Panc1 (cell line): ENCODE results near the gene FAM50B. TPM values are rescaled to one million over a fixed set of nuclear protein-coding genes. Genes with fewer than 3 reads are reported as not detected.

Experiments
- ATAC-seq: fragments of 200-7000 bp; cut with Tn5 transposase; 2 replicates; pipeline ENCODE4 v1.9.1; 2020; ENCODE audit warnings: mild to moderate bottlenecking, moderate library complexity
- BruUV-seq: library from RNA; stranded (reverse); fragments of 400-500 nt; replicated peaks from 2 replicates; lab custom pipeline; 2021; lab: Mats Ljungman, UMichigan
- CTCF ChIA-PET: fragments of 300-600 bp; sonication (Branson Sonifier 250); formaldehyde crosslinking; loops from one replicate; lab custom pipeline; 2022; ENCODE audit warnings: antibody characterized with exemption; lab: Charles Lee
- POLR2A ChIA-PET: fragments of 300-600 bp; sonication (Branson Sonifier 250); formaldehyde crosslinking; loops from one replicate; lab custom pipeline; 2022; ENCODE audit warnings: antibody characterized with exemption; lab: Charles Lee
- DNase-seq: peaks from one replicate; pipeline ENCODE4 v3.0.0-alpha.2; 2010; ENCODE audit warnings: low read depth, low spot score
- H3K27ac ChIP-seq: 2 replicates; pipeline ENCODE4 v1.5.1; 2011; ENCODE audit warnings: mild to moderate bottlenecking, low read length, inconsistent platforms
- H3K27me3 ChIP-seq: fragments of 200-500 bp; sonication (Bioruptor generic); 2 replicates; pipeline ENCODE4 v1.6.0; 2014; ENCODE audit warnings: low read length, inconsistent platforms; ENCODE audit not compliant: control insufficient read depth, insufficient read depth
- H3K36me3 ChIP-seq: fragments of 200-500 bp; sonication (Bioruptor generic); 2 replicates; pipeline ENCODE4 v1.5.1; 2014; ENCODE audit warnings: inconsistent platforms, mild to moderate bottlenecking, low read length, moderate library complexity; ENCODE audit not compliant: control insufficient read depth, insufficient read depth
- H3K4me1 ChIP-seq: 2 replicates; pipeline ENCODE4 v1.5.1; 2011; ENCODE audit warnings: inconsistent platforms, mild to moderate bottlenecking, low read length, moderate library complexity; ENCODE audit not compliant: control insufficient read depth, insufficient read depth
- H3K4me3 ChIP-seq, 2 experiments: 2 replicates each; pipeline ENCODE4 v1.5.1; 2011 to 2012; ENCODE audit warnings: low read depth in 2 of 2, low read length in 2 of 2, mild to moderate bottlenecking in 2 of 2, inconsistent platforms in 1 of 2, moderate library complexity in 1 of 2
- H3K9me3 ChIP-seq: fragments of 200-500 bp; sonication (Bioruptor generic); 2 replicates; pipeline ENCODE4 v1.5.1; 2014; ENCODE audit warnings: low read depth, mild to moderate bottlenecking, inconsistent platforms, low read length, moderate library complexity; ENCODE audit not compliant: control insufficient read depth, insufficient read depth
- POLR2AphosphoS5 ChIP-seq: IDR thresholded peaks from 2 replicates; pipeline ENCODE4 v1.6.1; 2012; ENCODE audit warnings: mild to moderate bottlenecking, low read depth, low read length, moderate library complexity
- REST ChIP-seq, 2 experiments: IDR thresholded peaks; 2 replicates each; pipeline ENCODE4 v1.6.1; 2011 to 2012; ENCODE audit warnings: low read depth in 2 of 2, control low read depth in 1 of 2, low read length in 1 of 2, mild to moderate bottlenecking in 1 of 2, moderate library complexity in 1 of 2; ENCODE audit not compliant: insufficient read depth in 1 of 2
- SIN3A ChIP-seq: IDR thresholded peaks from 2 replicates; pipeline ENCODE4 v1.6.1; 2012; ENCODE audit warnings: low read depth, mild to moderate bottlenecking, low read length, moderate library complexity, borderline replicate concordance; ENCODE audit not compliant: insufficient read depth
- TCF7L2 ChIP-seq: IDR thresholded peaks from 2 replicates; pipeline ENCODE4 v1.6.1; 2011; ENCODE audit warnings: mild to moderate bottlenecking, low read depth, low read length, inconsistent platforms
- in situ Hi-C: cut with HindIII; loops from 2 replicates; pipeline ENCODE4 v1.10.0; 2016; ENCODE audit warnings: low sequenced_read_pairs, low pct_unique_long_range_greater_than_20kb
- intact Hi-C: fragments of 100-400 bp; cut with micrococcal nuclease; formaldehyde crosslinking; loops from one replicate; pipeline ENCODE4 v1.10.0; 2022; ENCODE audit not compliant: unreplicated experiment
- total RNA-seq: library from RNA; stranded (reverse); gene quantifications from one replicate; pipeline ENCODE4 v1.2.1, GENCODE V29; 2021; ENCODE audit not compliant: unreplicated experiment
- TF ChIP-seq, protein P1 (sequence below): fragments of 450-650 bp; IDR thresholded peaks from 2 replicates; pipeline ENCODE4 v1.5.1; 2017; ENCODE audit warnings: mild to moderate bottlenecking

The FAM50B gene
- total RNA-seq, 1 experiment from 2014 or later = not detected

GRCh38 chr6:3869284-3869631 lies 20.1 kb downstream of the FAM50B start:
- DNase-seq (no peak), ATAC-seq (no peak)
- Histone ChIP-seq H3K27me3 (no peaks in the 10 kb centered on the region), H3K36me3 (no peaks in the 10 kb centered on the region), H3K27ac (no peak overlapping the region), H3K4me1 (no peaks in the 10 kb centered on the region), H3K4me3 (no peak overlapping the region), H3K9me3 (0 out of 2 replicates have a peak, but pooled peaks cover 4% of the 10 kb centered on the region)
- BruUV-seq = no TSS peak
- TF ChIP-seq, protein P1, sequence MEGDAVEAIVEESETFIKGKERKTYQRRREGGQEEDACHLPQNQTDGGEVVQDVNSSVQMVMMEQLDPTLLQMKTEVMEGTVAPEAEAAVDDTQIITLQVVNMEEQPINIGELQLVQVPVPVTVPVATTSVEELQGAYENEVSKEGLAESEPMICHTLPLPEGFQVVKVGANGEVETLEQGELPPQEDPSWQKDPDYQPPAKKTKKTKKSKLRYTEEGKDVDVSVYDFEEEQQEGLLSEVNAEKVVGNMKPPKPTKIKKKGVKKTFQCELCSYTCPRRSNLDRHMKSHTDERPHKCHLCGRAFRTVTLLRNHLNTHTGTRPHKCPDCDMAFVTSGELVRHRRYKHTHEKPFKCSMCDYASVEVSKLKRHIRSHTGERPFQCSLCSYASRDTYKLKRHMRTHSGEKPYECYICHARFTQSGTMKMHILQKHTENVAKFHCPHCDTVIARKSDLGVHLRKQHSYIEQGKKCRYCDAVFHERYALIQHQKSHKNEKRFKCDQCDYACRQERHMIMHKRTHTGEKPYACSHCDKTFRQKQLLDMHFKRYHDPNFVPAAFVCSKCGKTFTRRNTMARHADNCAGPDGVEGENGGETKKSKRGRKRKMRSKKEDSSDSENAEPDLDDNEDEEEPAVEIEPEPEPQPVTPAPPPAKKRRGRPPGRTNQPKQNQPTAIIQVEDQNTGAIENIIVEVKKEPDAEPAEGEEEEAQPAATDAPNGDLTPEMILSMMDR = no peak
- TF ChIP-seq REST (IDR thresholded peaks at IDR 0.05; ENCODE audit: insufficient read depth in 1 of 2, low read depth in 2 of 2, low read length in 1 of 2) (no peak), SIN3A (no peak), POLR2AphosphoS5 (no peak), TCF7L2 (no peak)
- ChIA-PET POLR2A (no interaction called here), CTCF (no interaction called here)
- intact Hi-C loops (no loop called here), in situ Hi-C loops (no loop called here)

DNA sequence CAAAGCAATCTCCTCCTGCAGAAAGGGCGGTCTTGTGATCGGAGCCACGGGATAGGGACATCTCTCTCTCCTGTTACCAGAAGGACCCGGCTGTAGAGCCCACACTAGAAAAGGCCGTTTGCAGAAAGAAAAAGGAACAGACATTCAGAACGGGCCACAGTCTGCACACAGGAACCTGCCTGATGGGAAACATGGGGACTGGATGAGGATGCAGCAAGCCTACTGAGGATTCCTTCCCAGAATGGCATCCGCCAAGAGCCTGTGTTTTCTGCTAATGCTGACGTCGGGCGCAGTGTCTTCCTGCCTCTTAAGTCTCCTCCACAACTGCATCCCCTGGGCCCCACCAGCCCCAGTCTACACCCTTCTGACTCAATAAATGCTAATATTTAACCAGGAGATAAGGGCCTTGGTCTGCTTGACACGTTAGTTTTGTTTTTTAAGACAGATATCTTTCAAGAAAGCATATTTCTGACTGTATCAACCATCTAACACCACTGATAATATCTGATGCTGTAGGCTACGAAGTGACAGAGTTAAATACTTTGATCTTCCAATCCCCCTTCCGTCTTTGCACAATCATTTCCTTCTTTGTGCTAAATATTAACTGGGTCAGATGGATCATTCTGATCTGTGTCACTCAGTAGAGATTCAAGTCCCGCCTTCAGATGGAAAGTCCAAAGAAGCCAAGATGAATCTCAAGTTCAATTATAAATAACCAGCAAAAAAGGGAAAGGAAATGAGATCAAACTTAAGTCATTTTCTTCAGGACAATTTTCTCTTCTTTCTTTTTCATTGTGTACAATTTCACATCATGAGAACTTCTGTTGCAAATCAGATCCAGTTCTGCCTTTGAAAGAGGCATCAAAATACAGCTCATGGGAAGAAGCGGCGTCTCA lies 20.7 kb downstream of the FAM50B start:
- Histone ChIP-seq H3K27ac (no peak overlapping the region), H3K4me3 (no peak overlapping the region), H3K36me3 (no peaks in the 10 kb centered on the region), H3K4me1 (no peaks in the 10 kb centered on the region), H3K9me3 (0 out of 2 replicates have a peak, but pooled peaks cover 4% of the 10 kb centered on the region), H3K27me3 (no peaks in the 10 kb centered on the region)
- in situ Hi-C loops (no loop called here), intact Hi-C loops (no loop called here)
- ChIA-PET POLR2A (no interaction called here), CTCF (no interaction called here)
- no TSS peak for BruUV-seq
- no peak for ATAC-seq
- TF ChIP-seq, protein P1 = no peak
- TF ChIP-seq REST (IDR thresholded peaks at IDR 0.05; ENCODE audit: insufficient read depth in 1 of 2, low read depth in 2 of 2, low read length in 1 of 2) = no peak
- TF ChIP-seq TCF7L2 = no peak
- TF ChIP-seq POLR2AphosphoS5 = no peak
- TF ChIP-seq SIN3A = no peak
- no peak for DNase-seq
